PC-3 (cell line): Measurements from ENCODE around the gene GP5.

Source experiments
- CTCF ChIP-seq: fragments of 300-600 bp; sonication (generic); conservative IDR thresholded peaks from 2 replicates; pipeline ENCODE4 v1.5.1; 2017; ENCODE audit warnings: antibody characterized with exemption, low read depth, mild to moderate bottlenecking, low read length
- EZH2 ChIP-seq: fragments of 300-600 bp; sonication (generic); IDR thresholded peaks from one replicate; pipeline ENCODE4 v1.6.1; 2017; ENCODE audit warnings: antibody characterized with exemption, mild to moderate bottlenecking, low read length; ENCODE audit not compliant: unreplicated experiment
- EZH2phosphoT487 ChIP-seq: fragments of 300-600 bp; sonication (generic); IDR thresholded peaks from 2 replicates; pipeline ENCODE4 v1.6.1; 2018; ENCODE audit warnings: mild to moderate bottlenecking, antibody characterized with exemption, low read length, borderline replicate concordance

GRCh38 chr3:194396539-194396858, 2.6 kb downstream of the GP5 start:
- TF ChIP-seq CTCF, result no peak
- TF ChIP-seq EZH2, result no peak
- TF ChIP-seq EZH2phosphoT487, result no peak
